ENCODE measurements around the gene GNG14.

Gene GNG14

GRCh38 chr19:12681074-12681987 lies 6.5 kb upstream of the GNG14 start, which contains the start of gene DHPS:
Gene DHPS (minus strand): TSS chr19:12681880. CDS start chr19:12681766, 114 bp downstream.
- peaks cover 8% of the 10 kb centered on the region for H3K4me1 ChIP-seq (ENCODE audit: insufficient read depth, low read length, poor library complexity, severe bottlenecking)
- peak within 1 kb of the TSS; percentile 84 for H2AFZ ChIP-seq (ENCODE audit: low read length)
- peak within 1 kb of the TSS; percentile 85 for H3K4me3 ChIP-seq (ENCODE audit: low read length, poor library complexity, severe bottlenecking)
- peaks cover 28% of the 10 kb centered on the region; the same call in 1 of the 2 replicates for H3K36me3 ChIP-seq (ENCODE audit: insufficient read depth, low read length)
- H3K9ac ChIP-seq (ENCODE audit: low read depth, low read length, poor library complexity, severe bottlenecking) = peak within 1 kb of the TSS; percentile 89
- peak within 1 kb of the TSS; percentile 65 for H3K4me2 ChIP-seq (ENCODE audit: low read depth, low read length, poor library complexity, severe bottlenecking)
- peaks cover 4% of the 10 kb centered on the region for H3F3A ChIP-seq (ENCODE audit: low read depth)
- H3K27me3 ChIP-seq (ENCODE audit: insufficient read depth, low read length, poor library complexity, severe bottlenecking) = no peaks in the 10 kb centered on the region
- no peaks in the 10 kb centered on the region for H3K9me3 ChIP-seq (ENCODE audit: insufficient read depth, low read depth, low read length)
- no peak for TF ChIP-seq CTCF (conservative IDR thresholded peaks at IDR 0.05; ENCODE audit: low read length)
- peaks cover 11% of the 10 kb centered on the region for H4K20me1 ChIP-seq (ENCODE audit: insufficient read depth, low read length, poor library complexity, severe bottlenecking)
- peaks cover 17% of the 10 kb centered on the region for H3K79me2 ChIP-seq (ENCODE audit: insufficient read depth, low read length)
- no peaks in the 10 kb centered on the region for H3K9me2 ChIP-seq (replicated peaks; ENCODE audit: low read depth, low read length)

GRCh38 chr19:12685831-12686230 lies 2.0 kb upstream of the GNG14 start:
- Histone ChIP-seq H3K9me3 (ENCODE audit: insufficient read depth, low read depth, low read length) (no peaks in the 10 kb centered on the region), H3K36me3 (ENCODE audit: insufficient read depth, low read length) (no peaks in the 10 kb centered on the region), H3K9ac (ENCODE audit: low read depth, low read length, poor library complexity, severe bottlenecking) (no peak overlapping the region), H3K27me3 (ENCODE audit: insufficient read depth, low read length, poor library complexity, severe bottlenecking) (no peaks in the 10 kb centered on the region), H3K4me2 (ENCODE audit: low read depth, low read length, poor library complexity, severe bottlenecking) (no peak overlapping the region), H2AFZ (ENCODE audit: low read length) (no peak overlapping the region), H3K4me3 (ENCODE audit: low read length, poor library complexity, severe bottlenecking) (no peak overlapping the region), H4K20me1 (ENCODE audit: insufficient read depth, low read length, poor library complexity, severe bottlenecking) (no peaks in the 10 kb centered on the region), H3K79me2 (ENCODE audit: insufficient read depth, low read length) (peaks cover 29% of the 10 kb centered on the region; the same call in 1 of the 2 replicates), H3K9me2 (replicated peaks; ENCODE audit: low read depth, low read length) (no peaks in the 10 kb centered on the region), H3K4me1 (ENCODE audit: insufficient read depth, low read length, poor library complexity, severe bottlenecking) (peaks cover 9% of the 10 kb centered on the region), H3F3A (ENCODE audit: low read depth) (peaks cover 4% of the 10 kb centered on the region)
- no peak for TF ChIP-seq EZH2phosphoT487 (IDR thresholded peaks at IDR 0.05; ENCODE audit: borderline replicate concordance)

- Histone ChIP-seq H3K79me2 (ENCODE audit: insufficient read depth, low read length) (peaks cover 36% of the 10 kb centered on the region; the same call in 1 of the 2 replicates), H3K4me1 (ENCODE audit: insufficient read depth, low read length, poor library complexity, severe bottlenecking) (peaks cover 12% of the 10 kb centered on the region), H3K9me2 (replicated peaks; ENCODE audit: low read depth, low read length) (no peaks in the 10 kb centered on the region), H3K9ac (ENCODE audit: low read depth, low read length, poor library complexity, severe bottlenecking) (peak overlapping the region; percentile 87), H3K4me2 (ENCODE audit: low read depth, low read length, poor library complexity, severe bottlenecking) (peak overlapping the region; percentile 73), H4K20me1 (ENCODE audit: insufficient read depth, low read length, poor library complexity, severe bottlenecking) (no peaks in the 10 kb centered on the region), H2AFZ (ENCODE audit: low read length) (no peak overlapping the region), H3K4me3 (ENCODE audit: low read length, poor library complexity, severe bottlenecking) (peak overlapping the region; percentile 76), H3K9me3 (ENCODE audit: insufficient read depth, low read depth, low read length) (no peaks in the 10 kb centered on the region), H3F3A (ENCODE audit: low read depth) (no peaks in the 10 kb centered on the region), H3K36me3 (ENCODE audit: insufficient read depth, low read length) (no peaks in the 10 kb centered on the region), H3K27me3 (ENCODE audit: insufficient read depth, low read length, poor library complexity, severe bottlenecking) (no peaks in the 10 kb centered on the region)
- TF ChIP-seq CTCF (conservative IDR thresholded peaks at IDR 0.05; ENCODE audit: low read length) = no peak
- no peak for TF ChIP-seq EZH2phosphoT487 (IDR thresholded peaks at IDR 0.05; ENCODE audit: borderline replicate concordance)
Observed at GRCh38 chr19:12689012-12689411, 1.2 kb downstream of the GNG14 start.
